ENCODE data around the gene MCC. TPM values are rescaled to one million over a fixed set of nuclear protein-coding genes. Genes with fewer than 3 reads are reported as not detected.

Gene MCC
- total RNA-seq, 4 donors from 2014 or later: 5.1 to 22.3 (median 13.0) TPM

- TF ChIP-seq CTCF (IDR thresholded peaks at IDR 0.05): no peak
- no peak for TF ChIP-seq POLR2A (IDR thresholded peaks at IDR 0.05)
- DNase-seq: no peak
- WGBS, 2 donors: 93 to 96% methylated on average over 3 of the region's 3 CpGs
- Histone ChIP-seq H3K27me3 (no peaks in the 10 kb centered on the region), H3K27ac (no peak overlapping the region), H3K4me3 (replicated peaks in 1 of 3) (no peak overlapping the region), H3K4me1 (peaks cover 4 to 9% of the 10 kb centered on the region in 2 donors), H3K36me3 (no peaks in the 10 kb centered on the region), H3K9me3 (no peaks in the 10 kb centered on the region)
- intact Hi-C loops (cut with DNase I): no loop called here
Observed at GRCh38 chr5:113091622-113092021, 396.6 kb downstream of the MCC start.

DNA sequence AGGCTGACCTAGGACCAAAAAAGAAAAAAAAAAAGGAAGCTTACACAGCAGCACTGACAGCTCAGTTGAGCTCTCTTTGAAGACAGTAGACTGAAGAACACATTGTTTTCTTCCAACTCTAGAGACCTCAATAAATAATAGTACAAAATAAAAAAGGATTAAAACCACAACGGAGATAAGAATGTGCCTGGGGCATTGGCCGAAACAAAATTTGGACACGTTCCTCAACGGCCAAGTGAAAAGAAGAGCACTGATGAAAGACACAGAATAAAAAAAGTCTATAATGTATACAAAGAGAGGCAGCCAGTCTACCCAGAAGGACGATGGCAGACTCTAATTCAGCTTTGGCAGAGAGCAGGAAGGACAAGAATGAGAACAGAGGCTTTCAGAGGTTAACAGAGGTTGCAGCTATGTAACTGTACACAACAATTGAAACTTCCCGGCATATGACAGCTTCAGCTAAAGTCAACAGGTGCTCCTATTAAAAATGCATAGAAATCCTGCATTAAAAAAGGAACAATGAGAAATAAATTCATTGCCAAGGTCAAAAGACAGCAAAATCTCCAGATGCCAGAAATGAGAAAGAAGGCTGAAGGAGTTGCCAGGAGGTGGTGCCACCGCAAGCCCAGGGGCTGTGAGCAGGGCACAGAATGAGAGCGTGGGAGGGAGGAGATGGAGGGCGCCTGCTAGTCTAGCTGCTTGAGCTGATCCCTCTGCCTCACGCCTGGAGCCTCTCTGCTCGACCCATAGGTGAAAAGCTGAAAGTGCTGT lies 397.7 kb downstream of the MCC start:
- no peak for DNase-seq
- WGBS, 2 donors: 78 to 79% methylated on average over 11 of the region's 11 CpGs
- Histone ChIP-seq H3K9me3 (no peaks in the 10 kb centered on the region), H3K27me3 (no peaks in the 10 kb centered on the region), H3K4me1 (peaks cover 4 to 15% of the 10 kb centered on the region in 2 donors), H3K36me3 (no peaks in the 10 kb centered on the region), H3K27ac (no peak overlapping the region), H3K4me3 (replicated peaks in 1 of 3) (no peak overlapping the region)
- no peak for TF ChIP-seq CTCF (IDR thresholded peaks at IDR 0.05)
- TF ChIP-seq POLR2A (IDR thresholded peaks at IDR 0.05): no peak
- intact Hi-C loops (cut with DNase I): no loop called here

DNA sequence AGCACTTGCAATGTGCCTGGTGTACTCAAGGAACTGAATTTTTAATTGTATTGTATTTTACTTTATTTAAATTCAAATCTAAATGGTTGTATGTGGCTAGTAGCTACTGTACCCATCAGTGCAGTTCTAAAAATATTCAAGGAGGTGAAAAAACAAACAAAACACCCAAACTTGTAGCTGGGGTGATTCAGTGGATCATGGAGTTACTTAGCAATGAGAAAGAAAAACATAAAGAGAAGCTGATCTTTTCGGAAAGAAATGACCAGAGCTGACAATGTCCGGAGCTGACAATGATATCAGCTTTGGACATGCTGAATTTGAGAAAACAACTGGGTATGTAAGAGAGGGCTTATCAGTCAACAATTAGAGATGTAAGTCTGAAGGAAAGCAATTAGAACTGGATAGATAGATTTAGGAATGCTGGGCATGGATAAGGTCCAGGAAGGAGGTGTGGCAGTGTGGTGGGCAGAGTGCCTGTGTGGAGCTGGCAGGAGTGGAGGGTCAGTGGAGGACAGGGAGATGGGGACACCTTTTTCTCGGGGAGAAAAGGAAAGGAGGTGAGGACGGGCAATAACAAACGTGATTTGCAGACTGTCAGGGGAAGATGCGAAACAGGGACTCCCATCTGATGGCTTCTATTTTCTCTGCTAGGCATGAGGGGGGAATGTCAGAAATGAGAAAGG lies 398.5 kb downstream of the MCC start:
- TF ChIP-seq CTCF (IDR thresholded peaks at IDR 0.05) (no peak), POLR2A (IDR thresholded peaks at IDR 0.05) (no peak)
- H3K27ac ChIP-seq: no peak overlapping the region
- H3K27me3 ChIP-seq: no peaks in the 10 kb centered on the region
- 73 to 75% methylated on average over 6 of the region's 6 CpGs for WGBS, 2 donors
- H3K4me1 ChIP-seq: peaks cover 4 to 18% of the 10 kb centered on the region in 2 donors
- H3K9me3 ChIP-seq: no peaks in the 10 kb centered on the region
- no peaks in the 10 kb centered on the region for H3K36me3 ChIP-seq
- intact Hi-C loops (cut with DNase I): no loop called here
- no peak overlapping the region for H3K4me3 ChIP-seq (replicated peaks in 1 of 3)
- no peak for DNase-seq

GRCh38 chr5:113087976-113088514 lies 400.2 kb downstream of the MCC start:
- WGBS, 2 donors: 79 to 85% methylated on average over 5 of the region's 5 CpGs
- Histone ChIP-seq H3K9me3 (no peaks in the 10 kb centered on the region), H3K27me3 (no peaks in the 10 kb centered on the region), H3K27ac (no peak overlapping the region), H3K36me3 (no peaks in the 10 kb centered on the region), H3K4me3 (replicated peaks in 1 of 3) (no peak overlapping the region), H3K4me1 (peaks cover 4 to 25% of the 10 kb centered on the region in 2 donors)
- intact Hi-C loops (cut with DNase I): no loop called here
- TF ChIP-seq CTCF (IDR thresholded peaks at IDR 0.05) (no peak), POLR2A (IDR thresholded peaks at IDR 0.05) (no peak)
- no peak for DNase-seq

Data from thyroid gland (tissue), 4 donors.